Muscle layer of duodenum (tissue), 2 donors: ENCODE results near the gene MAT2A.
A peak's percentile ranks its signal among the peaks of the same experiment; 100 is the strongest.

Source experiments
- H3K27ac ChIP-seq: one replicate; pipeline ENCODE4 v1.7.0; 2013; ENCODE audit warnings: mild to moderate bottlenecking, low read length
- H3K27me3 ChIP-seq: one replicate; pipeline ENCODE4 v1.7.0; 2013; ENCODE audit warnings: low read depth, mild to moderate bottlenecking, control low read depth, low read length
- H3K36me3 ChIP-seq, 2 donors: one replicate each; pipeline ENCODE4 v1.7.0; 2013; ENCODE audit warnings: low read length in 2 of 2, control low read depth in 1 of 2, mild to moderate bottlenecking in 1 of 2; ENCODE audit not compliant: insufficient read depth in 2 of 2, control insufficient read depth in 1 of 2
- H3K4me1 ChIP-seq, 2 donors: one replicate each; pipeline ENCODE4 v1.7.0; 2013; ENCODE audit warnings: low read length in 2 of 2, mild to moderate bottlenecking in 2 of 2, control low read depth in 1 of 2, moderate library complexity in 1 of 2; ENCODE audit not compliant: insufficient read depth in 2 of 2, control insufficient read depth in 1 of 2
- H3K4me3 ChIP-seq, 2 donors: one replicate each; pipeline ENCODE4 v1.7.0; 2013; ENCODE audit warnings: low read length in 2 of 2, low read depth in 1 of 2, mild to moderate bottlenecking in 1 of 2
- H3K9me3 ChIP-seq, 2 donors: one replicate each; pipeline ENCODE4 v1.7.0; 2013; ENCODE audit warnings: low read length in 2 of 2, control low read depth in 1 of 2, mild to moderate bottlenecking in 1 of 2; ENCODE audit not compliant: control insufficient read depth in 1 of 2
- donor health status: healthy.

The MAT2A gene

GRCh38 chr2:85525567-85525966, 13.4 kb upstream of the MAT2A start:
- Histone ChIP-seq H3K4me1 (peaks cover 16 to 22% of the 10 kb centered on the region in 2 donors), H3K4me3 (no peak overlapping the region), H3K36me3 (no peaks in the 10 kb centered on the region), H3K9me3 (no peaks in the 10 kb centered on the region), H3K27me3 (no peaks in the 10 kb centered on the region), H3K27ac (no peak overlapping the region)

DNA sequence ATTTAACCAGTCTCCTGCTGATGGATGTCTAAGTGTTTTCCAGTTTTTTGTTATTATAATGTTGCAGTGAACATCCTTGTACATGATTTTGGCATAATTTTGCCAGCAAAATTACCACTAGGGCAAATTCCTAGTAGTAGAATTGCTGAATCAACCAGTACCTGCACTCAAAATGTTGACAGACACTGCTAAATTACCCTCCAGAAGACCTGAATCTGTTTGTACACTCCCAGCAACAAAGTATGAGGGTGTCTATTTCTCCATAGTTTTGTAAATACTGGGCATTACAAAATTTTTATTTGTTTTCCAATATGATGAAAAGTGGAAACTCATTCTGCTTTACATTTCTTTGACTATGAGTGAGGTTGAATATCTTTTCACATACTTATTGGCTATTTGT, 11.2 kb upstream of the MAT2A start:
- H3K27ac ChIP-seq, result no peak overlapping the region
- H3K4me3 ChIP-seq, result no peak overlapping the region
- peaks cover 16 to 22% of the 10 kb centered on the region in 2 donors for H3K4me1 ChIP-seq
- H3K36me3 ChIP-seq, result no peaks in the 10 kb centered on the region
- no peaks in the 10 kb centered on the region for H3K27me3 ChIP-seq
- H3K9me3 ChIP-seq, result no peaks in the 10 kb centered on the region

GRCh38 chr2:85528355-85528754, 10.6 kb upstream of the MAT2A start:
- peaks cover 15 to 21% of the 10 kb centered on the region in 2 donors for H3K4me1 ChIP-seq

DNA sequence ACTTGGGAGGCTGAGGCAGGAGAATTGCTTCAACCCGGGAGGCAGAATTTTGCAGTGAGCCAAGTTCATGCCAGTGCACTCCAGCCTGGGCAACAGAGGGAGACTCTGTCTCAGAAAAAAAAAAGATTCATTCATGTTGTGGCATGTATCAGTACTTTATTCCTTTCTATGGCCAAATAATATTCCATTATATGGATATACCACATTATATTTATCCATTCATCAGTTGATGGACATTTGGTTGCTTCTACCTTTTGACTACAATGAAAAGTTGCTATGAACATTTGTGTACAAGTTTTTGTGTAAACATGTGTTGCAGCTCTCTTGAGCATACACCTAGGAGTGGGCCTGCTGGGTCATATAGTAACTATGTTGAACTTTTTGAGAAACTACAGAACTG, 9.2 kb upstream of the MAT2A start:
- Histone ChIP-seq H3K36me3 (no peaks in the 10 kb centered on the region), H3K9me3 (no peaks in the 10 kb centered on the region), H3K4me3 (no peak overlapping the region), H3K27me3 (no peaks in the 10 kb centered on the region), H3K27ac (no peak overlapping the region), H3K4me1 (peaks cover under 1 to 7% of the 10 kb centered on the region in 2 donors)

More at GRCh38 chr2:85528355-85528754, 10.6 kb upstream of the MAT2A start:
- H3K4me3 ChIP-seq, result no peak overlapping the region
- H3K27ac ChIP-seq, result no peak overlapping the region
- H3K27me3 ChIP-seq, result no peaks in the 10 kb centered on the region
- H3K9me3 ChIP-seq, result no peaks in the 10 kb centered on the region
- no peaks in the 10 kb centered on the region for H3K36me3 ChIP-seq

GRCh38 chr2:85531589-85531988, 7.4 kb upstream of the MAT2A start:
- Histone ChIP-seq H3K27ac (no peak overlapping the region), H3K27me3 (no peaks in the 10 kb centered on the region), H3K36me3 (no peaks in the 10 kb centered on the region), H3K4me1 (peaks cover 0 to 4% of the 10 kb centered on the region in 2 donors), H3K9me3 (no peaks in the 10 kb centered on the region), H3K4me3 (no peak overlapping the region)

GRCh38 chr2:85534099-85534498, 4.9 kb upstream of the MAT2A start:
- Histone ChIP-seq H3K27me3 (no peaks in the 10 kb centered on the region), H3K4me1 (peaks cover 8 to 11% of the 10 kb centered on the region in 2 donors), H3K27ac (no peak overlapping the region), H3K9me3 (no peaks in the 10 kb centered on the region), H3K36me3 (no peaks in the 10 kb centered on the region), H3K4me3 (no peak overlapping the region)

GRCh38 chr2:85534881-85535280, 4.1 kb upstream of the MAT2A start:
- H3K4me1 ChIP-seq, result peaks cover 8 to 11% of the 10 kb centered on the region in 2 donors
- H3K36me3 ChIP-seq, result no peaks in the 10 kb centered on the region
- H3K27ac ChIP-seq, result peak overlapping the region; percentile 4
- no peaks in the 10 kb centered on the region for H3K9me3 ChIP-seq
- H3K4me3 ChIP-seq, result no peak overlapping the region
- H3K27me3 ChIP-seq, result no peaks in the 10 kb centered on the region

DNA sequence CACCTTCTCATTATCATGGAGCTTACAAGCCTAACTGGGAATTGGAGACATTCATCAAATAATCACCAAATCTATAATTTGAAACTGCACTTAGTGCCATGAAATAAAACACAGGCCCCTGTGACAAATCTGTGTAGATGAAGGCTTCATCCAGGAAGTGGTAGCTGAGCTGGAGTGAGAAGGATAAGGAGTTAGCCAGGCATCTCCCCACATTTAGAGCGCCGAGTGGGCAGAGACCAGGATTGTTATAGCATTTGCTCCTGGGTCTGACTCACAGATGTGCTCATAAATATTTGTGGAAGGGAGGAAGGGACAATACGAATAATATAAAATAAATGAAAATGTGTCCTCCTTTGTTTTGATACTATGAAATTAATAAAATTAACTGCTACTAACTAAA, 2.5 kb upstream of the MAT2A start:
- Histone ChIP-seq H3K27ac (peak overlapping the region; percentile 100), H3K27me3 (no peaks in the 10 kb centered on the region), H3K9me3 (no peaks in the 10 kb centered on the region), H3K36me3 (peaks cover 4 to 6% of the 10 kb centered on the region in 2 donors), H3K4me1 (peaks cover 11 to 21% of the 10 kb centered on the region in 2 donors), H3K4me3 (no peak overlapping the region)

- H3K27ac ChIP-seq, result peak overlapping the region; percentile 100
- peak overlapping the region; percentile 93 to 95 for H3K4me3 ChIP-seq
- H3K4me1 ChIP-seq, result peaks cover 15 to 33% of the 10 kb centered on the region in 2 donors
- H3K9me3 ChIP-seq, result no peaks in the 10 kb centered on the region
- H3K27me3 ChIP-seq, result no peaks in the 10 kb centered on the region
- H3K36me3 ChIP-seq, result peaks cover 17 to 20% of the 10 kb centered on the region in 2 donors
Observed at GRCh38 chr2:85537600-85538506, 1.1 kb upstream of the MAT2A start.

DNA sequence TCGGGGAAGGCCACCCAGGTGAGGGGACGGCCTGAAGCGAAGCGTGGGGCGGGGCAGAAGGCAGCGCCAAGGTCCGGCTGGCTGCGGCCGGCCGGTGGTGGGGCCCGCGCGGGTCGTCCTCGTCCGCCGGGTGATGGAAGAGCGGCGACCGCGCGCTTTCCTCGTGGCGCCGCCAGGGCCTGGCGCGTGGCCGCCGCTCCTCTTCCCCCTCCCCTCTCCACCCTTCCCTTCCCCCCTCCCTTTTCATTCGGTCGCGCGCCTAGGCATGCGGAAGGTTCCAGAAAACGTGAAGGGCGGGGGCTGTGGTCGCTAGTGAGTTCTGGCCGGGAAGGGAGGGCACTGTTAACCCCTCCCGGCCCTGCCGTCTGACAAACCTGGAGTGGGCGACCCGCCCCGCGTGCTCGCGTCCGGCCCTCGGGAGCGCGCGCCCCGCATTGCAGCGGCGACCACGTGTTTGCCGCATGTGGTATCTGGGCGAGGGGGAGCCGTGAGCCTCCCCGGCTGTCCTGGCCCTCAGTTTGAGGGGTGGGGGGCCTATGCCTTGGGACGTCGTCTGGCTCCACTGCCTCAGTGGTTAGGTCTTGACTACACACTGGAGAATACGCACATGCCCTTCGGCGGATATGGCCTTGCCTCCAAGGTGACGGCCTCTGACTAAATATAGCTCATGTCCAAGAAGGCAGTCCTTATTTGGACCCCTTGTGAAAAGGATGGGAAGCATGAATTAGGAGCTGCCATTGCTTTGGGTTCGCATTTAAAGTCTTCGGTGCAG, 579 bp downstream of the MAT2A start:
- Histone ChIP-seq H3K27ac (peak overlapping the region; percentile 100), H3K27me3 (no peaks in the 10 kb centered on the region), H3K36me3 (peaks cover 25 to 35% of the 10 kb centered on the region in 2 donors), H3K4me3 (peak overlapping the region; percentile 93 to 95), H3K9me3 (no peaks in the 10 kb centered on the region), H3K4me1 (peaks cover 15 to 46% of the 10 kb centered on the region in 2 donors)

DNA sequence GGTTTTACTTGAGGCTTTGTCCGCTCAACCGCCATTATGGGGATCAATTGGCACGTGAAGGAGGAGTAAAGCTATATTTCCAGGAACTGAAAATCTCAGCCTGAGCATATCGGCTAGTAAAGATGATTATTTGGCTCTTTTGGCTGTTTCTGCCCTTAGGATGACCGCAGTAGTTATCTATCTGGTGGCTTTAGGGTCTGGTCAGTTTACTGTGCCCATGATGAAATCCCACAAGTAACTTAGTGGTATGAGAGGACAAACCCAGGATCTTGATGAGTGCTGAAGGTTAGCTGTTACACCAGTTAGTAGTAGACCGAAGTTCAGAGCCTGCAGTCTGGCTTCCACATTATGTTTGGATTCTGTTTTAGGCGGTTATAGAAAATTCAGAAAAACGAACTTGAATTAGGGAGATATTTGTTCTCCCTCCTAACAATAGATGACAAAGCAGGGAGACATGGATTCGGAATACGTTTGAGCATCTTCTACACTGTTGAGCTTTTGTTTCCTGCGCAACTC, 1.2 kb downstream of the MAT2A start:
- Histone ChIP-seq H3K9me3 (no peaks in the 10 kb centered on the region), H3K27ac (peak overlapping the region; percentile 100), H3K36me3 (peaks cover 28 to 42% of the 10 kb centered on the region in 2 donors), H3K27me3 (no peaks in the 10 kb centered on the region), H3K4me1 (peaks cover 15 to 46% of the 10 kb centered on the region in 2 donors), H3K4me3 (peak overlapping the region; percentile 93 to 95)
